Esophagus muscularis mucosa (tissue), 4 donors: ENCODE measurements around the gene APOF. TPM values are rescaled to one million over a fixed set of nuclear protein-coding genes. Genes with fewer than 3 reads are reported as not detected.
"Not testable (repeated sequence)": the region's sequence is repeated elsewhere in the genome, so short reads cannot be mapped to it uniquely, and the experiment has no call there.

Experiments
- DNase-seq: peaks from one replicate; pipeline ENCODE4 v3.0.0-alpha.2; 2017; ENCODE audit errors: extremely low spot score
- H3K27ac ChIP-seq, 4 donors: fragments of 200-600 bp; sonication (generic); replicated peaks in 1 of 4; 1 replicate in 3 of 4; 2 replicates in 1 of 4; pipeline ENCODE4 v1.5.1; 2016 to 2019; ENCODE audit warnings: mild to moderate bottlenecking in 1 of 4
- H3K27me3 ChIP-seq, 4 donors: fragments of 200-600 bp; sonication (generic); one replicate each; pipeline versions ENCODE4 v1.5.1 to v1.6.0; 2016 to 2019
- H3K36me3 ChIP-seq, 4 donors: fragments of 200-600 bp; sonication (generic); one replicate each; pipeline ENCODE4 v1.5.1; 2016 to 2019
- H3K4me1 ChIP-seq, 4 donors: fragments of 200-600 bp; sonication (generic); one replicate each; pipeline ENCODE4 v1.5.1; 2016 to 2019
- H3K4me3 ChIP-seq, 4 donors: fragments of 200-600 bp; sonication (generic); 1 replicate in 2 of 4; 2 replicates in 2 of 4; pipeline ENCODE4 v1.5.1; 2016 to 2019; ENCODE audit warnings: mild to moderate bottlenecking in 4 of 4, moderate library complexity in 1 of 4
- H3K9me3 ChIP-seq, 4 donors: fragments of 200-600 bp; sonication (generic); 1 replicate in 3 of 4; 2 replicates in 1 of 4; pipeline ENCODE4 v1.5.1; 2016 to 2019
- CTCF ChIP-seq, 3 experiments: fragments of 200-600 bp in 2 of 3; fragments of 450-650 bp in 1 of 3; sonication (generic) in 2 of 3; IDR thresholded peaks; one replicate each; pipeline ENCODE4 v1.5.1; 2017 to 2019; ENCODE audit warnings: antibody characterized with exemption in 3 of 3, mild to moderate bottlenecking in 2 of 3, moderate library complexity in 1 of 3
- EP300 ChIP-seq: sonication (generic); formaldehyde crosslinking; IDR thresholded peaks from one replicate; pipeline ENCODE4 v1.6.1; 2017; ENCODE audit warnings: antibody characterized with exemption
- POLR2A ChIP-seq: fragments of 450-650 bp; IDR thresholded peaks from one replicate; pipeline ENCODE4 v1.6.1; 2017; ENCODE audit warnings: antibody characterized with exemption, moderate library complexity, mild to moderate bottlenecking, low read depth
- POLR2AphosphoS5 ChIP-seq, 2 donors: sonication (generic); formaldehyde crosslinking; IDR thresholded peaks; one replicate each; pipeline ENCODE4 v1.6.1; 2017; ENCODE audit warnings: antibody characterized with exemption in 2 of 2
- WGBS: methylation state at CpG from one replicate; pipeline ENCODE4 v1.1.5; 2018; 5-methylcytosine and 5-hydroxymethylcytosine counted together
- intact Hi-C: fragments of 100-400 bp; cut with DNase I; formaldehyde crosslinking; loops from one replicate; pipeline ENCODE4 v1.15.1; 2023
- total RNA-seq, 4 donors: library from RNA; depleted of rRNA; stranded (reverse); fragments of >200 nt; gene quantifications; one replicate each; pipeline versions ENCODE4 v1.1.0 to v1.2.1, GENCODE V29; 2016

The APOF gene
- total RNA-seq, 4 donors from 2014 or later = not detected

DNA sequence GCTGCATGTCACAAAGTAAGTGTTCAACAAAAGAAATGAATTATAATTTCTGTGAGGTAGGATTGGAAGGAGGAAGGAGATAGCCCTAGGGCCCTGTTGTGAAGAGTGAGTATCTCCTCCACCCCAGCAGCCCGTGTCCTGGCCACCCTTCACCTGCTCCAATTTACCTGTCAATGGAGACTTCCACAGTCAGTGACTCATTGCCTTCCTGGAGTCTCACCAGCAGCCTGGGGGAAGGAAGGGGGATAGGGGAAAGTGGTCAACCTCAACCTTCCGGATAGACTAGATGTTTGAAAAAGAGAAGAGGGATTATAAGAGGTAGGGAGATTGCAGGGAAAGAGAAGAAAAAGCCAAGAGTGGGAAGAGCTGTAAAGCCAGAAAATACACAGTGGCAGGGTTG lies 12.0 kb downstream of the APOF start:
- TF ChIP-seq EP300 = no peak
- no peak for TF ChIP-seq POLR2A
- TF ChIP-seq POLR2AphosphoS5 (IDR thresholded peaks at IDR 0.05) = no peak
- no peak for TF ChIP-seq CTCF (IDR thresholded peaks at IDR 0.05)
- 85% methylated on average over 2 of the region's 2 CpGs for WGBS
- H3K9me3 ChIP-seq = no peaks in the 10 kb centered on the region
- H3K4me1 ChIP-seq = no peaks in the 10 kb centered on the region
- intact Hi-C loops = no loop called here
- H3K27ac ChIP-seq = no peak overlapping the region
- no peak for DNase-seq
- H3K27me3 ChIP-seq = no peaks in the 10 kb centered on the region
- H3K36me3 ChIP-seq = peaks cover 85 to 100% (median 98%) of the 10 kb centered on the region in 4 donors
- H3K4me3 ChIP-seq = no peak overlapping the region

DNA sequence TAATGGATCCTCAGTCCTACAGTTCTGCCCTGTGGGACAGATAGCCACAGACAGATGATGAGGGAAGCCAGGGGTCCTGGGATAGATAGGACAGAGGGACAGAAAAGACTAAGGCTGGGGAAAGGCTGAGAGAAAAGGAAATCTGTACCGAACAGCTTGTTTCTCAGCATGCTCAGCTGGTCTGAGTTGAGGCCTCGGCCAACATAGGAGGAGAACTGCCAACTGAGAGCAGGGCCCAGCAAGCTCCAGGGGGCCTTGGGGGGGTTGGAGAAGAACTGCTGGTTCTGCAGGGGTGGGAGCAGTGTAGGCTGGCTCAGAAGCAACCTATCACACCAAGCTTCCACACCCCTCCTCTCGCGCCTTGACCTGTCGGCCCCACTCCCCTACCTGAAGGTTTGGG lies 13.9 kb downstream of the APOF start:
- no peak for TF ChIP-seq POLR2A
- TF ChIP-seq CTCF (IDR thresholded peaks at IDR 0.05) = no peak
- no peak for TF ChIP-seq POLR2AphosphoS5 (IDR thresholded peaks at IDR 0.05)
- no peak for TF ChIP-seq EP300
- Histone ChIP-seq H3K4me1 (no peaks in the 10 kb centered on the region), H3K36me3 (peaks cover 75 to 100% (median 98%) of the 10 kb centered on the region in 4 donors), H3K27ac (no peak overlapping the region), H3K27me3 (no peaks in the 10 kb centered on the region), H3K9me3 (no peaks in the 10 kb centered on the region), H3K4me3 (no peak overlapping the region)
- 93% methylated on average over 4 of the region's 5 CpGs for WGBS
- intact Hi-C loops = no loop called here
- DNase-seq = no peak

GRCh38 chr12:56347255-56347654 lies 15.4 kb downstream of the APOF start:
- H3K27ac ChIP-seq, H3K9me3 ChIP-seq, intact Hi-C loops, H3K4me3 ChIP-seq, H3K4me1 ChIP-seq, DNase-seq, H3K27me3 ChIP-seq: not testable (repeated sequence)
- peaks cover 76 to 100% (median 98%) of the 10 kb centered on the region in 4 donors for H3K36me3 ChIP-seq
- 77% methylated on average over 9 of the region's 9 CpGs for WGBS

GRCh38 chr12:56346675-56347074 lies 16.0 kb downstream of the APOF start:
- peaks cover 70 to 100% (median 96%) of the 10 kb centered on the region in 4 donors for H3K36me3 ChIP-seq

GRCh38 chr12:56342290-56342689 lies 20.4 kb downstream of the APOF start:
- H3K4me1 ChIP-seq, DNase-seq, H3K27me3 ChIP-seq, H3K27ac ChIP-seq, H3K4me3 ChIP-seq, H3K9me3 ChIP-seq, intact Hi-C loops: not testable (repeated sequence)
- H3K36me3 ChIP-seq = peaks cover 28 to 63% (median 52%) of the 10 kb centered on the region in 4 donors
- 92% methylated on average over 2 of the region's 2 CpGs for WGBS

More at GRCh38 chr12:56346675-56347074, 16.0 kb downstream of the APOF start:
- TF ChIP-seq EP300 (no peak), POLR2AphosphoS5 (IDR thresholded peaks at IDR 0.05) (no peak), CTCF (IDR thresholded peaks at IDR 0.05) (no peak), POLR2A (no peak)
- intact Hi-C loops = no loop called here
- H3K4me3 ChIP-seq = no peak overlapping the region
- WGBS = 59% methylated on average over 5 of the region's 7 CpGs
- H3K9me3 ChIP-seq = no peaks in the 10 kb centered on the region
- H3K4me1 ChIP-seq = no peaks in the 10 kb centered on the region
- H3K27me3 ChIP-seq = no peaks in the 10 kb centered on the region
- DNase-seq = no peak
- no peak overlapping the region for H3K27ac ChIP-seq

GRCh38 chr12:56341616-56342015 lies 21.0 kb downstream of the APOF start:
- intact Hi-C loops = no loop called here
- H3K4me3 ChIP-seq = no peak overlapping the region
- no peaks in the 10 kb centered on the region for H3K27me3 ChIP-seq
- no peak overlapping the region for H3K27ac ChIP-seq
- DNase-seq = no peak
- TF ChIP-seq EP300 (no peak), POLR2AphosphoS5 (IDR thresholded peaks at IDR 0.05) (no peak), POLR2A (no peak), CTCF (IDR thresholded peaks at IDR 0.05) (no peak)
- H3K9me3 ChIP-seq = no peaks in the 10 kb centered on the region
- H3K36me3 ChIP-seq = peaks cover 24 to 56% (median 46%) of the 10 kb centered on the region in 4 donors
- H3K4me1 ChIP-seq = no peaks in the 10 kb centered on the region
- 37% methylated on average over 1 of the region's 1 CpG for WGBS
